Ishikawa (cell line): ENCODE measurements around the gene SEPHS1.

ENCODE experiments used
- CEBPB ChIP-seq: IDR thresholded peaks from 2 replicates; pipeline ENCODE4 v1.6.1; 2012
- CREB1 ChIP-seq: IDR thresholded peaks from 2 replicates; pipeline ENCODE4 v1.6.1; 2012; ENCODE audit warnings: low read depth
- EGR1 ChIP-seq: IDR thresholded peaks from 2 replicates; pipeline ENCODE4 v1.6.1; 2012
- EP300 ChIP-seq: IDR thresholded peaks from 2 replicates; pipeline ENCODE4 v1.6.1; 2012; ENCODE audit warnings: borderline replicate concordance
- FOXM1 ChIP-seq: IDR thresholded peaks from 2 replicates; pipeline ENCODE4 v1.6.1; 2012; ENCODE audit warnings: low read depth, borderline replicate concordance
- NFIC ChIP-seq: IDR thresholded peaks from 2 replicates; pipeline ENCODE4 v1.6.1; 2012
- RAD21 ChIP-seq: IDR thresholded peaks from 2 replicates; pipeline ENCODE4 v1.6.1; 2012; ENCODE audit warnings: low read depth
- TAF1 ChIP-seq: IDR thresholded peaks from 2 replicates; pipeline ENCODE4 v1.6.1; 2012; ENCODE audit warnings: low read depth, mild to moderate bottlenecking
- TCF12 ChIP-seq: IDR thresholded peaks from 2 replicates; pipeline ENCODE4 v1.6.1; 2012; ENCODE audit warnings: low read depth
- TEAD4 ChIP-seq: IDR thresholded peaks from 2 replicates; pipeline ENCODE4 v1.6.1; 2012
- YY1 ChIP-seq: IDR thresholded peaks from 2 replicates; pipeline ENCODE4 v1.6.1; 2012; ENCODE audit warnings: low read depth
- ZBTB7A ChIP-seq: IDR thresholded peaks from 2 replicates; pipeline ENCODE4 v1.6.1; 2012; ENCODE audit warnings: low read depth
- TF ChIP-seq, protein P1 (sequence below): IDR thresholded peaks from 2 replicates; pipeline ENCODE4 v1.6.1; 2012
- TF ChIP-seq, protein P2 (sequence below): IDR thresholded peaks from 2 replicates; pipeline ENCODE4 v1.6.1; 2012
- TF ChIP-seq, protein P3 (sequence below): IDR thresholded peaks from 2 replicates; pipeline ENCODE4 v1.6.1; 2012; ENCODE audit warnings: low read depth, mild to moderate bottlenecking

Gene SEPHS1

DNA sequence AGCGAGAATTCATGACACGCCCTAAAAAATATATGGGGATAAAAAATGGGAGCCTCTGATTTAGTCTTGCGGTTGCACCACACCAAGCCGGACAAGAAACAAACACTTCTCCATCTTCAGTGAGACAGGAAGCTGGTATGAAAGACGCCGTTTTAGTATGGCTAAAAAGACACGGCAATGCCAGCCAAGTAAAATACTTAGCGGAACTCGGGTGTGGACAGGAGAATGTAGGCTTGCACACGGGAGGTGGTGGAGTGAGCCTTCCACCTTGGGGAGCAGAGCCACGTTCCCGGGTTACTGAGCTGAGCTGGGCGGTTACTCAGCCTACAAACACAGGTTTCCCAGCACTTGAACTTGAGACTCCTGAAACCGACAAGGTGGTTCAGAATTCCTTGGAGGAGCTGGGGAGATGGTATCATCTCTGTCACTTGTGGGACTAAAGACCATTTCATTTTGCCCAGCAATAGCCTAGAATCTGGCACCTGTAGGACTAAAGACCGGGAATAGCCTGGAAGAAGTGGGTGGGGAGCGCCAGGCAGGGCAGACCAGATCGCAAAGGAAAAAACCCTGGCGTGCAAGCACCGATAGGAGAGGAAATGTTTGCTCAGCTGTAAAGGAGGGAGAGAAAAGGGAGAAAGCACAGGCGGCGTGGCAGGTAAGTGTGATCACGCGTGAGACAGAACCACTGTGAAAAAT, 34.8 kb upstream of the SEPHS1 start:
- TF ChIP-seq TCF12 = peak; percentile 14; the same call in 1 of the 2 replicates
- 0 out of 2 replicates have a peak, but pooled peaks have one; percentile 15 for TF ChIP-seq TAF1
- TF ChIP-seq EGR1 = no peak

DNA sequence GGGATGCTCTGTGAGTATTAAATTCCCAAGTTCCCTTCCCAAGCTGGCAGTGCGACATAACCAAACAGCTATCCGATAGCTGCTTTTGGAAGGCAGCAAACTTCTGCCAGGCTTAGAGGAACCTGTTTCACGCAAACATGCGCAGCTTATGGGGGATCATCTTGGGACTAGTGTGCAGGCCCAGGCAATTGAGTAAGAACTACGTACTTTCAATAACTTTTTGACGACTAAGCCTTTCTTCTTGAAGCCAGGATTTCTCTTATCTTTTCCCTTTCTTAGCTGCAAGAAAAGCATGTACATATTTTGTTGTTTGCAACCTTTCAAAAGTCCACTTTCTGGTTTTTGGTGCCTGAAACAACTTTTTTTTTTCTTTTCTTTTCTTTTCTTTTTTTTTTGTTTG, 28.7 kb upstream of the SEPHS1 start:
- no peak for TF ChIP-seq TAF1
- no peak for TF ChIP-seq NFIC
- no peak for TF ChIP-seq ZBTB7A
- no peak for TF ChIP-seq TEAD4
- TF ChIP-seq TCF12 = no peak
- no peak for TF ChIP-seq CREB1
- no peak for TF ChIP-seq CEBPB
- TF ChIP-seq EGR1 = no peak
- no peak for TF ChIP-seq FOXM1
- TF ChIP-seq, protein P1, sequence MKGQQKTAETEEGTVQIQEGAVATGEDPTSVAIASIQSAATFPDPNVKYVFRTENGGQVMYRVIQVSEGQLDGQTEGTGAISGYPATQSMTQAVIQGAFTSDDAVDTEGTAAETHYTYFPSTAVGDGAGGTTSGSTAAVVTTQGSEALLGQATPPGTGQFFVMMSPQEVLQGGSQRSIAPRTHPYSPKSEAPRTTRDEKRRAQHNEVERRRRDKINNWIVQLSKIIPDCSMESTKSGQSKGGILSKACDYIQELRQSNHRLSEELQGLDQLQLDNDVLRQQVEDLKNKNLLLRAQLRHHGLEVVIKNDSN = no peak

DNA sequence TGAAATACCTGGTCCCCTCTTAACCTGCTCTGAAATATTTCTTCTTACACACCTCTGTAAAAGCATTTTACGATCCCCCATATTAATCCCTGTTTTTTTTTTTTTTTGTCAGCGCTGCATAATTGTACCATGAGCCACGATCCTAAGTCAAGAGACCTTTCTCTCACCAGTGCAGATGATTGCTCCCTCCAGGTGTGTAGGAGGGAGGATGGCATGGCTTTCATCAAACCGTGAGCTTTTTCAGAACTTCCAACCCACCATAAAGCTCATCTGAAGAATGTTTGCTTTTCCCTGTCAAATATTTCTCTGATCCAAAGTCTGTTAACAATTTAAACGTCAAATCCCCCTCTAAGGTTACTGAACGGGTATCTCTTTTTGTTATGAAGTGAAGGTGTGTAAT, 28.2 kb upstream of the SEPHS1 start:
- TF ChIP-seq FOXM1 (no peak), TAF1 (no peak), TCF12 (no peak), CREB1 (no peak), EP300 (no peak)

DNA sequence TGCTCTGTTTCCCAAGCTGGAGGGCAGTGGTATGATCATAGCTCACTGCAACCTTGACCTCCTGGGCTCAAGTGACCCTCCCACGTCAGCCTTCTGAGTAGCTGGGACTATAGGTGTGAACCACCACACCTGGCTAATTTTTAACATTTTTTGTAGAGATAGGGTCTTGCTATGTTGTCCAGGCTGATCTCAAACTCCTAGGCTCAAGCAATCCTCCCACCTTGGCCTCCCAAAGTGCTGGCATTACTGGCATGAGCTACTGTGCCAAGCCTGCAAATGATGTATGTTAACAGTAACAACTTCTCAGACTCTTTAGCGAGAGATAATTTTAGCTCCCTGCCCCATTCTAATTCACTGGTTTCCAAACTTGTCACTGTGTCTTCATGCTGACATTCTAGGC, 27.7 kb upstream of the SEPHS1 start:
- TF ChIP-seq EGR1 = no peak
- TF ChIP-seq, protein P1 = no peak
- TF ChIP-seq CREB1 = no peak

DNA sequence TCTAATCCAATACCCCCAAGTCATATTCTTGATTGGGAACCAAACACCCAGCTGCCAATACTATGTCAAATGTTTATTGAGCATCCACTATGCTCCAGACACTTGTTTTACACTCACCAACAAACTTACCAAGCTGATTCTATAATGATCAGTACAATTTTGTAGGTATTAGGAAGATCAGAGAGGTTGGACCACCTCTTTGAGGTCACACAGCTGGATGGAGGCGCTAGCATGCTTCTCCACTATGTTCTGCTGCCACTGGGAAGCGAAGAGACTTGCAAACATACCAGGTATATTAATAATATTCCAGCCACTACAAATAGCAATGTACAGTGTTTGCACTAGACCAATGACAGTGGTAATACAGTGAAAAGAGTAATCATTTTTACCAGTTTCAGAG, 25.6 kb upstream of the SEPHS1 start:
- no peak for TF ChIP-seq YY1
- no peak for TF ChIP-seq TAF1
- TF ChIP-seq RAD21 = no peak
- no peak for TF ChIP-seq FOXM1
- TF ChIP-seq ZBTB7A = no peak
- TF ChIP-seq, protein P1 = no peak
- TF ChIP-seq, protein P2, sequence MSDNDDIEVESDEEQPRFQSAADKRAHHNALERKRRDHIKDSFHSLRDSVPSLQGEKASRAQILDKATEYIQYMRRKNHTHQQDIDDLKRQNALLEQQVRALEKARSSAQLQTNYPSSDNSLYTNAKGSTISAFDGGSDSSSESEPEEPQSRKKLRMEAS = no peak
- TF ChIP-seq NFIC = no peak
- no peak for TF ChIP-seq EP300
- TF ChIP-seq CREB1 = no peak
- no peak for TF ChIP-seq TCF12
- TF ChIP-seq EGR1 = no peak
- TF ChIP-seq, protein P3, sequence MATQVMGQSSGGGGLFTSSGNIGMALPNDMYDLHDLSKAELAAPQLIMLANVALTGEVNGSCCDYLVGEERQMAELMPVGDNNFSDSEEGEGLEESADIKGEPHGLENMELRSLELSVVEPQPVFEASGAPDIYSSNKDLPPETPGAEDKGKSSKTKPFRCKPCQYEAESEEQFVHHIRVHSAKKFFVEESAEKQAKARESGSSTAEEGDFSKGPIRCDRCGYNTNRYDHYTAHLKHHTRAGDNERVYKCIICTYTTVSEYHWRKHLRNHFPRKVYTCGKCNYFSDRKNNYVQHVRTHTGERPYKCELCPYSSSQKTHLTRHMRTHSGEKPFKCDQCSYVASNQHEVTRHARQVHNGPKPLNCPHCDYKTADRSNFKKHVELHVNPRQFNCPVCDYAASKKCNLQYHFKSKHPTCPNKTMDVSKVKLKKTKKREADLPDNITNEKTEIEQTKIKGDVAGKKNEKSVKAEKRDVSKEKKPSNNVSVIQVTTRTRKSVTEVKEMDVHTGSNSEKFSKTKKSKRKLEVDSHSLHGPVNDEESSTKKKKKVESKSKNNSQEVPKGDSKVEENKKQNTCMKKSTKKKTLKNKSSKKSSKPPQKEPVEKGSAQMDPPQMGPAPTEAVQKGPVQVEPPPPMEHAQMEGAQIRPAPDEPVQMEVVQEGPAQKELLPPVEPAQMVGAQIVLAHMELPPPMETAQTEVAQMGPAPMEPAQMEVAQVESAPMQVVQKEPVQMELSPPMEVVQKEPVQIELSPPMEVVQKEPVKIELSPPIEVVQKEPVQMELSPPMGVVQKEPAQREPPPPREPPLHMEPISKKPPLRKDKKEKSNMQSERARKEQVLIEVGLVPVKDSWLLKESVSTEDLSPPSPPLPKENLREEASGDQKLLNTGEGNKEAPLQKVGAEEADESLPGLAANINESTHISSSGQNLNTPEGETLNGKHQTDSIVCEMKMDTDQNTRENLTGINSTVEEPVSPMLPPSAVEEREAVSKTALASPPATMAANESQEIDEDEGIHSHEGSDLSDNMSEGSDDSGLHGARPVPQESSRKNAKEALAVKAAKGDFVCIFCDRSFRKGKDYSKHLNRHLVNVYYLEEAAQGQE = no peak
- no peak for TF ChIP-seq CEBPB
- TF ChIP-seq TEAD4 = no peak

DNA sequence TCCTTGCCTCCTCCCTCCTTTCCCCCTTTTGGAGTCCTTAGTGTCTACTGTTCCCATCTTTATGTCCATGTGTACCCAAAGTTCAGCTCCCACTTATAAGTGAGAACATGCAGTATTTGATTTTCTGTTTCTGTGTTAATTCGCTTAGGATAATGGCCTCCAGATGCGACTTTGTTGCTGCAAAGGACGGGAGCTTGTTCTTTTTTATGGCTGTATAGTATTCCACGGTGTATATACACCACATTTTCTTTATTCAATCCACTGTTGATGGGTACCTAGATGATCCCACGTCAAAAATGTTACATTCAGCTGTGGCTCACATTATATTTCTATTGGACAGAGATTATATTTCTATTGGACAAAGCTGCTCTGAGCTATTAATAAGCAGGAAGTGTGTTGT, 24.4 kb upstream of the SEPHS1 start:
- TF ChIP-seq CEBPB = no peak
- TF ChIP-seq CREB1 = no peak
- no peak for TF ChIP-seq TEAD4
- no peak for TF ChIP-seq NFIC
- TF ChIP-seq, protein P2 = no peak
- TF ChIP-seq, protein P1 = no peak
- no peak for TF ChIP-seq RAD21
- TF ChIP-seq TCF12 = no peak
- no peak for TF ChIP-seq EGR1
- no peak for TF ChIP-seq FOXM1
- no peak for TF ChIP-seq EP300
- TF ChIP-seq YY1 = no peak
- TF ChIP-seq, protein P3 = no peak
- no peak for TF ChIP-seq ZBTB7A
- TF ChIP-seq TAF1 = no peak
